Neural cell (in vitro differentiated cells): ENCODE measurements around the gene ZNF808. TPM values are rescaled to one million over a fixed set of nuclear protein-coding genes. Genes with fewer than 3 reads are reported as not detected.

Source experiments
- H2AFZ ChIP-seq: fragments of 200-600, 300-800 bp; sonication (generic), shearing (Covaris generic); 2 replicates; pipeline ENCODE4 v1.6.0; 2014; ENCODE audit warnings: low read depth, mild to moderate bottlenecking, antibody characterized with exemption, low read length, moderate library complexity
- H3F3A ChIP-seq: fragments of 200-600 bp; shearing (Covaris generic); 2 replicates; pipeline ENCODE4 v1.6.1; 2016; ENCODE audit warnings: mild to moderate bottlenecking, moderate library complexity, mixed read lengths, antibody characterized with exemption, low read length; ENCODE audit not compliant: insufficient read depth, poor library complexity, severe bottlenecking
- H3K27ac ChIP-seq: fragments of 200-600, 300-800 bp; sonication (generic), shearing (Covaris generic); 2 replicates; pipeline ENCODE4 v1.5.1; 2014; ENCODE audit warnings: mild to moderate bottlenecking, low read length, moderate library complexity
- H3K27me3 ChIP-seq: fragments of 300-800, 200-600 bp; sonication (generic), shearing (Covaris generic); 2 replicates; pipeline ENCODE4 v1.6.0; 2014; ENCODE audit warnings: mild to moderate bottlenecking, low read depth, low read length, moderate library complexity; ENCODE audit not compliant: insufficient read depth
- H3K36me3 ChIP-seq: fragments of 300-800, 200-600 bp; sonication (generic), shearing (Covaris generic); 2 replicates; pipeline ENCODE4 v1.5.1; 2014; ENCODE audit warnings: mild to moderate bottlenecking, antibody characterized with exemption, low read length, moderate library complexity; ENCODE audit not compliant: insufficient read depth
- H3K4me2 ChIP-seq: fragments of 300-800, 200-600 bp; sonication (generic), shearing (Covaris generic); 2 replicates; pipeline ENCODE4 v1.6.0; 2014; ENCODE audit warnings: mild to moderate bottlenecking, low read length
- H3K4me3 ChIP-seq: fragments of 300-800, 200-600 bp; sonication (generic), shearing (Covaris generic); 2 replicates; pipeline ENCODE4 v1.5.1; 2014; ENCODE audit warnings: mild to moderate bottlenecking, low read length, moderate library complexity
- H3K79me2 ChIP-seq: fragments of 200-600 bp; shearing (Covaris generic); replicated peaks from 2 replicates; pipeline ENCODE4 v1.6.0; 2014; ENCODE audit warnings: mild to moderate bottlenecking, low read length, moderate library complexity; ENCODE audit not compliant: insufficient read depth
- H3K9ac ChIP-seq: fragments of 300-800, 200-600 bp; sonication (generic), shearing (Covaris generic); 2 replicates; pipeline ENCODE4 v1.6.1; 2016; ENCODE audit warnings: mild to moderate bottlenecking, low read length, mixed read lengths
- H3K9me2 ChIP-seq: fragments of 200-600 bp; shearing (Covaris generic); 2 replicates; pipeline ENCODE4 v1.6.1; 2016; ENCODE audit warnings: mild to moderate bottlenecking, low read length, mixed read lengths; ENCODE audit not compliant: insufficient read depth
- H3K9me3 ChIP-seq: fragments of 200-600, 300-800 bp; sonication (generic), shearing (Covaris generic); 2 replicates; pipeline ENCODE4 v1.6.1; 2016; ENCODE audit warnings: mild to moderate bottlenecking, mixed run types, low read length, moderate library complexity, mixed read lengths
- H4K20me1 ChIP-seq: fragments of 200-600 bp; shearing (Covaris generic); 2 replicates; pipeline ENCODE4 v1.6.1; 2016; ENCODE audit warnings: mild to moderate bottlenecking, mixed run types; ENCODE audit not compliant: insufficient read depth
- EP300 ChIP-seq: fragments of 450-650 bp; conservative IDR thresholded peaks from 2 replicates; pipeline ENCODE4 v1.6.1; 2014; ENCODE audit warnings: antibody characterized with exemption, mild to moderate bottlenecking, moderate library complexity; ENCODE audit not compliant: poor library complexity, severe bottlenecking
- EZH2 ChIP-seq: fragments of 200-600, 300-800 bp; shearing (Covaris generic), sonication (generic); IDR thresholded peaks from 2 replicates; pipeline ENCODE4 v1.6.1; 2014; ENCODE audit warnings: antibody characterized with exemption, low read length, borderline replicate concordance, mild to moderate bottlenecking; ENCODE audit not compliant: insufficient read depth, poor library complexity, severe bottlenecking
- MXI1 ChIP-seq: fragments of 450-650 bp; conservative IDR thresholded peaks from 2 replicates; pipeline ENCODE4 v1.6.1; 2014; ENCODE audit warnings: antibody characterized with exemption, mild to moderate bottlenecking; ENCODE audit not compliant: poor library complexity, severe bottlenecking
- POLR2AphosphoS5 ChIP-seq: IDR thresholded peaks from 2 replicates; pipeline ENCODE4 v1.6.1; 2012
- RAD21 ChIP-seq: fragments of 450-650 bp; conservative IDR thresholded peaks from 2 replicates; pipeline ENCODE4 v1.6.1; 2014; ENCODE audit warnings: antibody characterized with exemption, mild to moderate bottlenecking, moderate library complexity
- REST ChIP-seq: IDR thresholded peaks from 2 replicates; pipeline ENCODE4 v1.6.1; 2012; ENCODE audit warnings: borderline replicate concordance
- SMC3 ChIP-seq: fragments of 450-650 bp; conservative IDR thresholded peaks from 2 replicates; pipeline ENCODE4 v1.6.1; 2014; ENCODE audit warnings: antibody characterized with exemption, mild to moderate bottlenecking, moderate library complexity; ENCODE audit not compliant: poor library complexity
- TAF1 ChIP-seq: IDR thresholded peaks from 2 replicates; pipeline ENCODE4 v1.6.1; 2012; ENCODE audit warnings: low read depth
- polyA plus RNA-seq: library from polyadenylated mRNA; depleted of rRNA; stranded (reverse); fragments of >200 nt; gene quantifications from 2 replicates; pipeline ENCODE4 v1.2.3, GENCODE V29; 2014
- small RNA-seq, 3 experiments: library from RNA; depleted of rRNA; stranded (forward); fragments of <200 nt; gene quantifications; one replicate each; pipeline ENCODE3, GENCODE V24; 2012
- TF ChIP-seq, protein P1 (sequence below): fragments of 450-650 bp; IDR thresholded peaks from 2 replicates; pipeline ENCODE4 v1.5.1; 2014; ENCODE audit warnings: antibody characterized with exemption, mild to moderate bottlenecking, moderate library complexity; ENCODE audit not compliant: poor library complexity, severe bottlenecking

ZNF808 gene
- polyA plus RNA-seq, 1 donor from 2014 or later, result 6.5 TPM

- H2AFZ ChIP-seq, result no peak overlapping the region
- TF ChIP-seq, protein P1, sequence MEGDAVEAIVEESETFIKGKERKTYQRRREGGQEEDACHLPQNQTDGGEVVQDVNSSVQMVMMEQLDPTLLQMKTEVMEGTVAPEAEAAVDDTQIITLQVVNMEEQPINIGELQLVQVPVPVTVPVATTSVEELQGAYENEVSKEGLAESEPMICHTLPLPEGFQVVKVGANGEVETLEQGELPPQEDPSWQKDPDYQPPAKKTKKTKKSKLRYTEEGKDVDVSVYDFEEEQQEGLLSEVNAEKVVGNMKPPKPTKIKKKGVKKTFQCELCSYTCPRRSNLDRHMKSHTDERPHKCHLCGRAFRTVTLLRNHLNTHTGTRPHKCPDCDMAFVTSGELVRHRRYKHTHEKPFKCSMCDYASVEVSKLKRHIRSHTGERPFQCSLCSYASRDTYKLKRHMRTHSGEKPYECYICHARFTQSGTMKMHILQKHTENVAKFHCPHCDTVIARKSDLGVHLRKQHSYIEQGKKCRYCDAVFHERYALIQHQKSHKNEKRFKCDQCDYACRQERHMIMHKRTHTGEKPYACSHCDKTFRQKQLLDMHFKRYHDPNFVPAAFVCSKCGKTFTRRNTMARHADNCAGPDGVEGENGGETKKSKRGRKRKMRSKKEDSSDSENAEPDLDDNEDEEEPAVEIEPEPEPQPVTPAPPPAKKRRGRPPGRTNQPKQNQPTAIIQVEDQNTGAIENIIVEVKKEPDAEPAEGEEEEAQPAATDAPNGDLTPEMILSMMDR, result no peak
- TF ChIP-seq EZH2, result no peak
- no peak for TF ChIP-seq REST
- no peak for TF ChIP-seq MXI1
- no peak for TF ChIP-seq EP300
- TF ChIP-seq RAD21, result no peak
- TF ChIP-seq SMC3, result no peak
- no peak for TF ChIP-seq TAF1
- TF ChIP-seq POLR2AphosphoS5, result no peak
- no peaks in the 10 kb centered on the region for H3F3A ChIP-seq
- no peaks in the 10 kb centered on the region for H3K27me3 ChIP-seq
- H3K4me2 ChIP-seq, result no peak overlapping the region
- no peaks in the 10 kb centered on the region for H3K9me2 ChIP-seq
- H3K79me2 ChIP-seq, result no peaks in the 10 kb centered on the region
- H3K9ac ChIP-seq, result no peak overlapping the region
- no peaks in the 10 kb centered on the region for H3K9me3 ChIP-seq
- no peaks in the 10 kb centered on the region for H4K20me1 ChIP-seq
- no peak overlapping the region for H3K4me3 ChIP-seq
- no peaks in the 10 kb centered on the region for H3K36me3 ChIP-seq
- no peak overlapping the region for H3K27ac ChIP-seq
Measured at GRCh38 chr19:52603558-52604207, 76.2 kb downstream of the ZNF808 start.

Small RNA genes lying within 50 kb of the gene (small RNA-seq; reads per million reads assigned to genes)
- 0 reads per million in 3 experiments for gene RPL39P34

Other genes starting within 250 kb of the ZNF808 start
- 7.7 and 18.0 TPM in 2 replicates for gene ZNF480, start 230.5 kb upstream of the ZNF808 start, polyA plus RNA-seq
- 23.1 and 28.3 TPM in 2 replicates for gene ZNF610, start 191.4 kb upstream of the ZNF808 start, polyA plus RNA-seq
- gene ZNF880, start 157.7 kb upstream of the ZNF808 start, polyA plus RNA-seq, result 37.8 and 41.8 TPM in 2 replicates
- 44.3 and 51.7 TPM in 2 replicates for gene ZNF528, start 129.8 kb upstream of the ZNF808 start, polyA plus RNA-seq
- 1.1 and 2.9 TPM in 2 replicates for gene ZNF534, start 98.5 kb upstream of the ZNF808 start, polyA plus RNA-seq
- gene ZNF578, start 74.1 kb upstream of the ZNF808 start, polyA plus RNA-seq, result 0.47 and 1.1 TPM in 2 replicates
- 8.0 and 8.1 TPM in 2 replicates for gene ZNF701, start 42.6 kb downstream of the ZNF808 start, polyA plus RNA-seq
- 69.3 and 100.0 TPM in 2 replicates for gene ZNF83, start 110.7 kb downstream of the ZNF808 start, polyA plus RNA-seq
- gene ZNF611, start 207.4 kb downstream of the ZNF808 start, polyA plus RNA-seq, result 6.7 and 11.8 TPM in 2 replicates